HG03457 (cell line): Measurements from ENCODE around the gene COL23A1.
"Not testable (repeated sequence)": the region's sequence is repeated elsewhere in the genome, so short reads cannot be mapped to it uniquely, and the experiment has no call there.

ENCODE experiments used
- ATAC-seq: cut with Tn5 transposase; IDR thresholded peaks from one replicate; pipeline ENCODE4 v1.9.1; 2021; ENCODE audit warnings: moderate number of reproducible peaks; ENCODE audit not compliant: unreplicated experiment

Gene COL23A1

GRCh38 chr5:178589180-178590140 is 733 bp downstream of the COL23A1 start:
- no peak for ATAC-seq

- ATAC-seq, result no peak
Measured at GRCh38 chr5:178588769-178589168, 1.4 kb downstream of the COL23A1 start.

- ATAC-seq, result no peak
Measured at GRCh38 chr5:178587763-178588611, 2.2 kb downstream of the COL23A1 start.

- ATAC-seq, result no peak
Measured at GRCh38 chr5:178586396-178586795, 3.8 kb downstream of the COL23A1 start.

- not testable (repeated sequence) for ATAC-seq
Measured at GRCh38 chr5:178585421-178585820, 4.8 kb downstream of the COL23A1 start.

GRCh38 chr5:178583279-178583678 is 6.9 kb downstream of the COL23A1 start:
- no peak for ATAC-seq

- ATAC-seq, result no peak
Measured at GRCh38 chr5:178582291-178582690, 7.9 kb downstream of the COL23A1 start.

- ATAC-seq, result no peak
Measured at GRCh38 chr5:178581621-178582020, 8.6 kb downstream of the COL23A1 start.

GRCh38 chr5:178580271-178580955 is 9.8 kb downstream of the COL23A1 start:
- ATAC-seq, result no peak

GRCh38 chr5:178577944-178578343 is 12.2 kb downstream of the COL23A1 start:
- ATAC-seq, result no peak

GRCh38 chr5:178577376-178577839 is 12.8 kb downstream of the COL23A1 start:
- ATAC-seq, result no peak

GRCh38 chr5:178576591-178577351 is 13.4 kb downstream of the COL23A1 start:
- no peak for ATAC-seq

- no peak for ATAC-seq
Measured at GRCh38 chr5:178573216-178573615, 17.0 kb downstream of the COL23A1 start.

GRCh38 chr5:178572617-178573016 is 17.6 kb downstream of the COL23A1 start:
- no peak for ATAC-seq

GRCh38 chr5:178569485-178569884 is 20.7 kb downstream of the COL23A1 start:
- ATAC-seq, result no peak

GRCh38 chr5:178564811-178565550 is 25.2 kb downstream of the COL23A1 start:
- ATAC-seq, result no peak

GRCh38 chr5:178564397-178564796 is 25.8 kb downstream of the COL23A1 start:
- ATAC-seq, result no peak

GRCh38 chr5:178563621-178564020 is 26.6 kb downstream of the COL23A1 start:
- ATAC-seq, result no peak

- ATAC-seq, result no peak
Measured at GRCh38 chr5:178561746-178562264, 28.4 kb downstream of the COL23A1 start.
